ENCODE results near the gene ANAPC2.

The ANAPC2 gene

GRCh38 chr9:137226338-137227053 lies 38.1 kb upstream of the ANAPC2 start:
- no peak for DNase-seq

GRCh38 chr9:137225699-137226331 lies 37.5 kb upstream of the ANAPC2 start:
- no peak for DNase-seq

GRCh38 chr9:137224830-137225694 lies 36.7 kb upstream of the ANAPC2 start, which contains the start of gene CYSRT1:
TSS of gene CYSRT1 (plus strand) at chr9:137225174. CDS start at chr9:137225622, 448 bp downstream.
- no peak for DNase-seq

- DNase-seq = peak; percentile 95 to 99 (median 97)
Observed at GRCh38 chr9:137223078-137223970, 35.0 kb upstream of the ANAPC2 start.

GRCh38 chr9:137222190-137223077 lies 34.1 kb upstream of the ANAPC2 start, which contains the start of gene RNF208:
TSS of gene RNF208 (minus strand) at chr9:137222240. CDS start at chr9:137221212, 1,028 bp downstream.
- no peak for DNase-seq

- no peak for DNase-seq
Observed at GRCh38 chr9:137221506-137222111, 33.2 kb upstream of the ANAPC2 start.

- DNase-seq = no peak
Observed at GRCh38 chr9:137221095-137221505, 32.7 kb upstream of the ANAPC2 start.

- no peak for DNase-seq
Observed at GRCh38 chr9:137220317-137221094, 32.1 kb upstream of the ANAPC2 start.

GRCh38 chr9:137219757-137220316 lies 31.5 kb upstream of the ANAPC2 start:
- DNase-seq = no peak

GRCh38 chr9:137218754-137219271 lies 30.5 kb upstream of the ANAPC2 start:
- DNase-seq = no peak

GRCh38 chr9:137218212-137218753 lies 29.9 kb upstream of the ANAPC2 start:
- no peak for DNase-seq

GRCh38 chr9:137217276-137218211 lies 29.2 kb upstream of the ANAPC2 start:
- no peak for DNase-seq

- DNase-seq = no peak
Observed at GRCh38 chr9:137216188-137216965, 28.0 kb upstream of the ANAPC2 start.

- no peak for DNase-seq
Observed at GRCh38 chr9:137215196-137215986, 27.0 kb upstream of the ANAPC2 start.

GRCh38 chr9:137214620-137215019 lies 26.3 kb upstream of the ANAPC2 start:
- DNase-seq = no peak
